RWPE1 (cell line): ENCODE data around the gene ALK.

Experiments
- CTCF ChIA-PET: fragments of 350-600 bp; sonication (Branson Sonifier 250); formaldehyde crosslinking; extraction: SDS; loops from one replicate; lab custom pipeline; 2021; lab: Yijun Ruan, JAX
- POLR2A ChIA-PET: fragments of 400-600 bp; formaldehyde crosslinking; extraction: SDS; loops from one replicate; lab custom pipeline; 2020; ENCODE audit warnings: antibody characterized with exemption; ENCODE audit not compliant: low non-redundant PET; lab: Yijun Ruan, JAX
- DNase-seq: peaks from one replicate; pipeline ENCODE4 v3.0.0; 2012; ENCODE audit warnings: low spot score
- H3K27ac ChIP-seq: fragments of 450-650 bp; 2 replicates; pipeline ENCODE4 v1.5.1; 2017
- TF ChIP-seq, protein P1 (sequence below): fragments of 450-650 bp; conservative IDR thresholded peaks from 2 replicates; pipeline ENCODE4 v1.5.1; 2017; ENCODE audit warnings: low read depth, mild to moderate bottlenecking

Gene ALK

DNA sequence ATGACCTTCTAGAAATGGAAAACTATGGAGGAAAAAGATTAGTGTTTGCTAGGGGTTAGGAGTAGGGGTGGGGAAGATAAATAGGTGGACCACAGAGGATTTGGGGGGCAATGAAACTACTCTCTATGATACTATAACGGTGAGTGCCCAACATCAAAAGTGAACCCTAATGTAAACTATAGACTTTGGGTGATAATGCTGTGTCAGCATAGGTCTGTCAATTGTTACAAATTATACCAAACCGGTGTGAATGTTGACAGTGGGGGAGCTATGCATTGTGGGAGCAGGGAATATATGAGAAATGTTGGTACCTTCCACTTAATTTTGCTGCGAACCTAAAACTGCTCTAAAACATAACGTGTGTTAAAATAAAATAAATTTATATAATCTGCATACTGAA is 180.3 kb downstream of the ALK start:
- no peak for DNase-seq
- CTCF ChIA-PET = no interaction called here
- POLR2A ChIA-PET = no interaction called here
- TF ChIP-seq, protein P1, sequence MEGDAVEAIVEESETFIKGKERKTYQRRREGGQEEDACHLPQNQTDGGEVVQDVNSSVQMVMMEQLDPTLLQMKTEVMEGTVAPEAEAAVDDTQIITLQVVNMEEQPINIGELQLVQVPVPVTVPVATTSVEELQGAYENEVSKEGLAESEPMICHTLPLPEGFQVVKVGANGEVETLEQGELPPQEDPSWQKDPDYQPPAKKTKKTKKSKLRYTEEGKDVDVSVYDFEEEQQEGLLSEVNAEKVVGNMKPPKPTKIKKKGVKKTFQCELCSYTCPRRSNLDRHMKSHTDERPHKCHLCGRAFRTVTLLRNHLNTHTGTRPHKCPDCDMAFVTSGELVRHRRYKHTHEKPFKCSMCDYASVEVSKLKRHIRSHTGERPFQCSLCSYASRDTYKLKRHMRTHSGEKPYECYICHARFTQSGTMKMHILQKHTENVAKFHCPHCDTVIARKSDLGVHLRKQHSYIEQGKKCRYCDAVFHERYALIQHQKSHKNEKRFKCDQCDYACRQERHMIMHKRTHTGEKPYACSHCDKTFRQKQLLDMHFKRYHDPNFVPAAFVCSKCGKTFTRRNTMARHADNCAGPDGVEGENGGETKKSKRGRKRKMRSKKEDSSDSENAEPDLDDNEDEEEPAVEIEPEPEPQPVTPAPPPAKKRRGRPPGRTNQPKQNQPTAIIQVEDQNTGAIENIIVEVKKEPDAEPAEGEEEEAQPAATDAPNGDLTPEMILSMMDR = no peak
- H3K27ac ChIP-seq = no peak overlapping the region

DNA sequence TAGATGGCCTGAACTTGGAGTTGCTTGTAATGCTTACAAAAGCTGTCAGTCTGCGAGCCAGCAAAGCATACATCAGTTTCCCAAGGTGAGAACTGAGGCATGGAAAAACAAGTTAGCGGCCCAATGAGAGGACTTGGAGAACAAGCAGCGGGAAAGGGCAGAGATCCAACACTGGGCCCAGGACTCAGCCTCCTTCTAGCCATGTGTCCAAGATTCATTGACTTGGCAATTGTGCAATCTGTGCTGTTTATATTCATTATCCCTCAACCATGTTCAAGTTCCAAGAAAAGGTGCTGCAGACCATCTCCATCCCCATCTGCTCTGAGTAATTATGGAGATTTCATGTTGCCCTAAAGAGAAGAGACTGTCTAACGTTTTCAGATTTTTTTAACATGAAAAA is 187.4 kb downstream of the ALK start:
- no peak for DNase-seq
- CTCF ChIA-PET = no interaction called here
- TF ChIP-seq, protein P1 = no peak
- POLR2A ChIA-PET = no interaction called here
- H3K27ac ChIP-seq = no peak overlapping the region

DNA sequence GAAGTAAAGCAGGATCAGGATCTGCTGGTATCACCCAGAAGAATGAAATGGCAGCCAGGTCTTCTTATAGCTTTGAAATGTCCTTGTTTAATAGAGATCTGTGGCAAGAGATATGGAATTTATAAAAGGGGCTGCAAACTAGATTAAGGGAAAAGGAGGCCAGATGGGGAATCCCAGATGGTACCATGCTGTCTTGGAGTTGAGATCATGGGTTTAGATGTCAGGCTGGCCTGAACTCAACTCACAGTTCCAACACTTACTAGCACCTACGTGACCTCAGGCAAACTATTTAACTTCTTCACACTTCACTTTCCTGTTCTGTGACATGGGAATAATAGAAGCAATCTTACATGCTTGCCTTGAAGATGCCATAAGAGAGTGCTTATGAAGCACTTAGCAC is 188.2 kb downstream of the ALK start:
- CTCF ChIA-PET = no interaction called here
- POLR2A ChIA-PET = no interaction called here
- no peak overlapping the region for H3K27ac ChIP-seq
- DNase-seq = no peak
- TF ChIP-seq, protein P1 = no peak

GRCh38 chr2:29731948-29732347 is 189.4 kb downstream of the ALK start:
- TF ChIP-seq, protein P1 = no peak
- no peak overlapping the region for H3K27ac ChIP-seq
- ChIA-PET POLR2A (no interaction called here), CTCF (interaction anchor here (0.8 kb wide), 1 partner anchor 25 kb away, joined by 4 read pairs; no protein-coding TSS in a partner anchor)
- DNase-seq = no peak

DNA sequence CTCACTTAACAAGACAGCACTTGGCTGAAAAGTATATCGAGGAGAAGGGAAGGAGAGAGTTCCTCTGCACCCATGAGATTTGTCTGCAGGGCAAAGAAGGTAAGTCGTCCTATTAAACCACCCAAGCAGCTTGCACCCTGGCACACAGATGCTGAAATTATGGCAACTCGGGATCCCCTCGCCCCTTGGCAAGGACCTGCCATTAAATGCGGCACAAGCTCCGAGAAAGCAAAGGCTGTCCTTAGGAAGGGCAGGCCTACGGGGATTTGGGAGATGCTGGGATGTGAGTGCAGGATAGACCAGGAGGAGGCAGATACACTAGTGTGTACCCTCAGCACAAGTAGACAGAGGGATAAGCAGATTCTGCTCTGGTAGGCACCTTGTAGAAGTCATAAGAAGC is 191.5 kb downstream of the ALK start:
- H3K27ac ChIP-seq = no peak overlapping the region
- ChIA-PET POLR2A (no interaction called here), CTCF (no interaction called here)
- no peak for DNase-seq
- TF ChIP-seq, protein P1 = no peak

GRCh38 chr2:29729401-29729800 is 192.0 kb downstream of the ALK start:
- DNase-seq = no peak
- TF ChIP-seq, protein P1 = no peak
- POLR2A ChIA-PET = no interaction called here
- CTCF ChIA-PET = no interaction called here
- no peak overlapping the region for H3K27ac ChIP-seq

GRCh38 chr2:29726976-29727375 is 194.4 kb downstream of the ALK start:
- ChIA-PET CTCF (no interaction called here), POLR2A (no interaction called here)
- no peak overlapping the region for H3K27ac ChIP-seq
- TF ChIP-seq, protein P1 = no peak
- no peak for DNase-seq
